Coronary artery (tissue), 2 donors: Measurements from ENCODE around the gene ERFL.

ENCODE experiments used
- DNase-seq: peaks from one replicate; pipeline ENCODE4 v3.0.0-alpha.2; 2017; ENCODE audit warnings: low spot score
- H3K27ac ChIP-seq, 2 donors: fragments of 200-600 bp; sonication (generic); one replicate each; pipeline ENCODE4 v1.5.1; 2016 to 2019
- H3K4me3 ChIP-seq: fragments of 200-600 bp; sonication (generic); 2 replicates; pipeline ENCODE4 v1.5.1; 2016; ENCODE audit warnings: mild to moderate bottlenecking, moderate library complexity
- TF ChIP-seq, protein P1 (sequence below): fragments of 200-600 bp; sonication (generic); IDR thresholded peaks from one replicate; pipeline ENCODE4 v1.5.1; 2019; ENCODE audit warnings: antibody characterized with exemption

ERFL gene

DNA sequence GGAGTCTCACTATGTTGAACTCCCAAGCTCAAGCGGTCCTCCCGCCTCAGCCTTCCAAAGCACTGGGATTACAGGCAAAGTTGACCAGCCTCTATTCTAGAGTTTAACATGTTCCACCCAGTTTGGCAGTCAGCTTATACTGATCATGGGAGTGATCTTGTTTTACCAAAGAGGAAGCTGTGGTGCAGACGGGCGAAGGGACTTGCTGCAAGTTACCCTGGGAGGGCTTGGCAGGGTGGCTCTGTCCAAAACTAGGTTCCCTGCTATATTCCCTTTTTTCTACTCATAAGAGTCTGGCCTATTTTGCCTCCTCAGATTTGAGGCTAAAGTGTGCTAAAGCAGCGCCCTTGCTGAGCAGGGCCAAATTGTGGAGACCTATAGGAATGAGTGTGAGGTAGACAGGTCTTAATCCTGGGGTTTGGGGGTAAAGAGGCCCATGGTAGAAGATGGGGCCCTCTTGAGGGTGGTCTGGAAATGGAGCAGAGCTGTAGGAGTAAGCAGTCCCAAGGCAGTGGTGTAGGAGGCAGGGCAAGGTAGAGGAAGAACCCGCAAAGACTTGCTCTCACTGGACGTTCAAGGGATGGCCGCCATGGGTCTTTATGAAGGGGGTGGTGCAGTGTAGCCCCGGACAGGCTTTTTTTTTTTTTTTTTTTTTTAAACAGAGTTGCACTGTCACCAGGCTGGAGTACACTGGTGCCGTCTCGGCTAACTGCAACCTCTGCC is 64.9 kb downstream of the ERFL start:
- Histone ChIP-seq H3K27ac (no peak overlapping the region), H3K4me3 (no peak overlapping the region)
- TF ChIP-seq, protein P1, sequence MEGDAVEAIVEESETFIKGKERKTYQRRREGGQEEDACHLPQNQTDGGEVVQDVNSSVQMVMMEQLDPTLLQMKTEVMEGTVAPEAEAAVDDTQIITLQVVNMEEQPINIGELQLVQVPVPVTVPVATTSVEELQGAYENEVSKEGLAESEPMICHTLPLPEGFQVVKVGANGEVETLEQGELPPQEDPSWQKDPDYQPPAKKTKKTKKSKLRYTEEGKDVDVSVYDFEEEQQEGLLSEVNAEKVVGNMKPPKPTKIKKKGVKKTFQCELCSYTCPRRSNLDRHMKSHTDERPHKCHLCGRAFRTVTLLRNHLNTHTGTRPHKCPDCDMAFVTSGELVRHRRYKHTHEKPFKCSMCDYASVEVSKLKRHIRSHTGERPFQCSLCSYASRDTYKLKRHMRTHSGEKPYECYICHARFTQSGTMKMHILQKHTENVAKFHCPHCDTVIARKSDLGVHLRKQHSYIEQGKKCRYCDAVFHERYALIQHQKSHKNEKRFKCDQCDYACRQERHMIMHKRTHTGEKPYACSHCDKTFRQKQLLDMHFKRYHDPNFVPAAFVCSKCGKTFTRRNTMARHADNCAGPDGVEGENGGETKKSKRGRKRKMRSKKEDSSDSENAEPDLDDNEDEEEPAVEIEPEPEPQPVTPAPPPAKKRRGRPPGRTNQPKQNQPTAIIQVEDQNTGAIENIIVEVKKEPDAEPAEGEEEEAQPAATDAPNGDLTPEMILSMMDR, result no peak
- DNase-seq, result no peak

DNA sequence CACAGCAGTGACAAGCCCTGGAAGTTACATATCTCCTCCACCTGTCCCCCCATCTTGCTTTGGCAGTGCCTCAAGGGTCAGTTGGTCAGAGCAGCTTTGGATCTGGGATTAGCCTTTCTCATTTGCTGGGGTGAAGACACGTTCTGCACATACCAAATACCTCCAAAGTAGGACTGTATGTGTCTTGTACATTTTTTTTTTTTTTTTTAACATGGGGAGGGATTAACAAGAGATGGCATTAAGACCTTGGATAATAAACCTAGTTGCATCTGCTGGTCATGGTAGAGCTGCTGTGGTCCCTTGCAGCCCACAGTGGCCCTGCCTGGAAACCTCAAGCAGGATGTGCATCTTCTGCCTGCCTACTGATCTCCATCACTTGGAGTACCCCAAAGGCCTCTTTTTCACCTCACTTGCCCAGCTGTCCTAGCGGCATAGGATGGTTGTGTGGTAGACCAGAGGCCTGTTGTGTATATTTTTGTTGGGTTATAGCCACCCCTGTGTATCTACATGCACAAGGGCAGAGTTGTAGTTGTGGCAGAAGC is 65.7 kb downstream of the ERFL start:
- Histone ChIP-seq H3K4me3 (peak overlapping the region; percentile 99), H3K27ac (no peak overlapping the region)
- no peak for DNase-seq
- TF ChIP-seq, protein P1, result no peak

DNA sequence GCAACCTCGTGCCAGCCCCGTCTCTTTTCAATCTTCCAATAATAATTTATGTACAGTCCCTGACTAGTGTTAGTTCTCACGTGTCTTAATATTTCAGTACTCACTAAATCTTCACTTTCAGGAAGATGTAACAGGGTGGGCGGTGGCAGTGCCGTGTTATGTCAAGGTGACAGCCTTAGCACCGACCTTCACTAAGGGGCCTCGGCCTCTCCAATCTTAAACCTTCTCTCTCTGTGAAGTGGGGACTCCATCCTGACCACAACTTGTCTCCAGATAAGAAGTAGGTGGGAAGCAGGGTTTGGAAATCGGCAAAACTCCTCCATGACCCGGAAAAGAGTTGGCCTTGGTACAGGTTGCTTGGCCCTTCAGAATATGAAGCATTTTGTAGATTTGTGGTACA is 66.4 kb downstream of the ERFL start:
- Histone ChIP-seq H3K4me3 (peak overlapping the region; percentile 99), H3K27ac (no peak overlapping the region)
- TF ChIP-seq, protein P1, result no peak
- no peak for DNase-seq

DNA sequence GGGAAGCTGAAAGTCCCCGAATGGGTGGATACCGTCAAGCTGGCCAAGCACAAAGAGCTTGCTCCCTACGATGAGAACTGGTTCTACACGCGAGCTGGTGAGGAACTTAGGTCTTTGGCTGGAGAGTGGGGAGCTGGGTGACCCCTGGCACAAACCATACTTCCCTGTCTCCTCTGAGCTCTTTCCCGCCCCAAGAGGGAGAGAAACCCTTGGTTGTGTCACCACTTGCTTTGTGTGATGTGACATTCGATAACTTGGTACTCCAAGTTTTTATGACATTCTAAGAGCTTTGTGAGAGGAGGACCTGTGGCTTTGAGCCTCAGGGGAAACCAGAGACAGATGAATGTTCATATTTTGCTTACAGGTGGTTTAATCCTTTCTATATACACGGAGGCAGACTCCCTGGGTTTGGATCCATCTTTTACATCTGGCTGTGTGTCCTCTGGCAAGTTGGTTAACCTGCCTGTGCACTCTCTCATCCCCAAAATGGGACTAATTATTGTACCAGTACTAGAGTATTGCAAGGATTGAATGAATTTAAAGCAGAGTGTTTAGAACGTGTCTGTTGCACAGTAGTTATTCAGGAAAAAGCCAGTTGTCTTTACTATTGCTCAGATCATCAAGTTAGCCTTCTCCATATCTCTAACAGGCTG is 67.0 kb downstream of the ERFL start:
- DNase-seq, result no peak
- Histone ChIP-seq H3K27ac (peak overlapping the region in 1 of 2 donors; percentile 99), H3K4me3 (peak overlapping the region; percentile 99)
- TF ChIP-seq, protein P1, result no peak

DNA sequence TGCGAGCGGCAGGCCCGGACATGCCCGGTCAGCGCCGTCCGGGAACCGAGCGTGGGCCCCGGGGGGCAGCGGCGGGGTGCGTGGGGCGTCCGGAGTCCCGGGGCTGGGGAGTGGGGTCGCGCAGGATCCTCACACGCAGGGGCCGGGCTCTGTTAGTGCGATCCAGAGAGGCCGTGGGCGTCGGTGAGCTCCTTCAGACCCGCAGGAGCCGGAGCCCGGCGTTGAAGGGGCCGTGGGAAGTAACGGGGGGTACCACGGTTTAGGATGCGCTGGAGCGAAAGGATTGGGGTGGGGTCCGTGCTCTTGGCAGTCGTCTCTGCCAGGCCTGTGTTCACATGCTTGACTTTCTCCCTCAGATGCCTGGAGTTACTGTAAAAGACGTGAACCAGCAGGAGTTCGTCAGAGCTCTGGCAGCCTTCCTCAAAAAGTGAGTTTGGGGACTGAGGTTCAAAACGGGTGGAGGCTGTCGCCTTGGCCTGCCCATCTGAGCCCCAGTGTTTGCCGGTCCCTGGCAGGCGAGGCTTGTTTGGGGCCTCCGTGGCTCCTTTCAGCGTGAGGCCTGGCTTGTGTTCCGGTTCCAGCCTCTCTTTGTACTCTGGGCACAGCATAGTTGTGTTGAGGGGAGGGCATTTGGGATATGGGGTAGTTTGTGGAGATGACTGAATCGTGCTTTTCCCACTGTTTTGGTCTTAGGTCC is 67.7 kb downstream of the ERFL start:
- TF ChIP-seq, protein P1, result no peak
- Histone ChIP-seq H3K4me3 (peak overlapping the region; percentile 99), H3K27ac (peak overlapping the region; percentile 71 to 99)
- DNase-seq, result peak; percentile 83

DNA sequence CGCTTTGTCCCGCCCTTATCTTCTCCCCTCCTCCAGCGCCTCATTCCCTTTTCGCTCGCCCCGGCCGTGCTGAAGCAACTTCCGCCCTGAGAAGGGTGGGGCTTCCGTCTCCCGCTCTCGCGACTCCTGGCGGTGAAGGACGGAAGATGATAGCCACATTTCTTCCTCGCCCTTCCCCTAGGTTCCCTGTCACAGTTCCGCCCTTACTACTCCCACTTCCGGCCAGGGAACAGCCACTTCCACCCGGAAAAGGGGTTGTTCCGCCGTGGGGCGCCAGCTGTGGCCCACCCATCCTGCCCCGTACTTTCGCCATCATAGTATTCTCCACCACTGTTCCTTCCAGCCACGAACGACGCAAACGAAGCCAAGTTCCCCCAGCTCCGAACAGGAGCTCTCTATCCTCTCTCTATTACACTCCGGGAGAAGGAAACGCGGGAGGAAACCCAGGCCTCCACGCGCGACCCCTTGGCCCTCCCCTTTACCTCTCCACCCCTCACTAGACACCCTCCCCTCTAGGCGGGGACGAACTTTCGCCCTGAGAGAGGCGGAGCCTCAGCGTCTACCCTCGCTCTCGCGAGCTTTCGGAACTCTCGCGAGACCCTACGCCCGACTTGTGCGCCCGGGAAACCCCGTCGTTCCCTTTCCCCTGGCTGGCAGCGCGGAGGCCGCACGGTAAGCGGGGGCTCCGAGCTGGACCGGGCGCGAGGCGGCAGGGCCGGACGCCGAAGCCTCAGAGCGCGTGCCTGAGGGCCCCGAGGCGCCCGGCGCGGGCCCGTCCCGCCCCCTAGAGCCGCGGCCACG is 68.4 kb downstream of the ERFL start, which contains the start of gene RPS19:
Gene RPS19, plus strand, starts transcription at position 638 of the 801 bp plus-strand sequence. CDS start 520 bp downstream, outside the sequence.
- Histone ChIP-seq H3K4me3 (peak within 1 kb of the TSS; percentile 99), H3K27ac (peak within 1 kb of the TSS; percentile 71 to 99)
- TF ChIP-seq, protein P1, result peak; percentile 56
- peak; percentile 99 for DNase-seq
